ENCODE data around the gene PLD1.

Gene PLD1

GRCh38 chr3:171666516-171666915, 143.8 kb downstream of the PLD1 start:
- CTCF ChIA-PET: interaction anchor here (4.0 kb wide), 1 partner anchor 10 kb away, joined by 17 read pairs; no protein-coding TSS in a partner anchor
- no peak for DNase-seq (ENCODE audit: extremely low spot score)
- POLR2A ChIA-PET: no interaction called here
- TF ChIP-seq, protein P1, sequence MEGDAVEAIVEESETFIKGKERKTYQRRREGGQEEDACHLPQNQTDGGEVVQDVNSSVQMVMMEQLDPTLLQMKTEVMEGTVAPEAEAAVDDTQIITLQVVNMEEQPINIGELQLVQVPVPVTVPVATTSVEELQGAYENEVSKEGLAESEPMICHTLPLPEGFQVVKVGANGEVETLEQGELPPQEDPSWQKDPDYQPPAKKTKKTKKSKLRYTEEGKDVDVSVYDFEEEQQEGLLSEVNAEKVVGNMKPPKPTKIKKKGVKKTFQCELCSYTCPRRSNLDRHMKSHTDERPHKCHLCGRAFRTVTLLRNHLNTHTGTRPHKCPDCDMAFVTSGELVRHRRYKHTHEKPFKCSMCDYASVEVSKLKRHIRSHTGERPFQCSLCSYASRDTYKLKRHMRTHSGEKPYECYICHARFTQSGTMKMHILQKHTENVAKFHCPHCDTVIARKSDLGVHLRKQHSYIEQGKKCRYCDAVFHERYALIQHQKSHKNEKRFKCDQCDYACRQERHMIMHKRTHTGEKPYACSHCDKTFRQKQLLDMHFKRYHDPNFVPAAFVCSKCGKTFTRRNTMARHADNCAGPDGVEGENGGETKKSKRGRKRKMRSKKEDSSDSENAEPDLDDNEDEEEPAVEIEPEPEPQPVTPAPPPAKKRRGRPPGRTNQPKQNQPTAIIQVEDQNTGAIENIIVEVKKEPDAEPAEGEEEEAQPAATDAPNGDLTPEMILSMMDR (IDR thresholded peaks at IDR 0.05; ENCODE audit: control extremely low read depth, extremely low read depth, low read depth, missing control alignments): no peak

DNA sequence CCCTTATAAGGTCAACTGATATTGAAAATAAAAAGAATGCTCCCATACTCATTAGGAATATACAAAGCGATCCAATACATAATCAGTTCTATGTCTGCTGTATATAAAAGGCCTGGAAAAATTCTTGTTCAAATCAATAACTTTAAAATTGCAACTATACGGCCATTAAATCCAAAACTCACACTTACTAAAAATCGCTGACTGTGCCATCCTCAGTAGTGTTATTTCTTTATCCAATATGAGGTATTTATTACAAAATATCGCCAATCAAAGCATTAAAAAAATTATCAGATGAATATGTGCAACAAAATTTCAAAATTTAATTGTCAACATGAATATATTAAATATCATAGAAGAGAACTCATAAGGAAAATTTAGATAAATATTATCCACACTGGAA, 146.5 kb downstream of the PLD1 start:
- POLR2A ChIA-PET: no interaction called here
- TF ChIP-seq, protein P1 (IDR thresholded peaks at IDR 0.05; ENCODE audit: control extremely low read depth, extremely low read depth, low read depth, missing control alignments): no peak
- DNase-seq (ENCODE audit: extremely low spot score): no peak
- CTCF ChIA-PET: no interaction called here

DNA sequence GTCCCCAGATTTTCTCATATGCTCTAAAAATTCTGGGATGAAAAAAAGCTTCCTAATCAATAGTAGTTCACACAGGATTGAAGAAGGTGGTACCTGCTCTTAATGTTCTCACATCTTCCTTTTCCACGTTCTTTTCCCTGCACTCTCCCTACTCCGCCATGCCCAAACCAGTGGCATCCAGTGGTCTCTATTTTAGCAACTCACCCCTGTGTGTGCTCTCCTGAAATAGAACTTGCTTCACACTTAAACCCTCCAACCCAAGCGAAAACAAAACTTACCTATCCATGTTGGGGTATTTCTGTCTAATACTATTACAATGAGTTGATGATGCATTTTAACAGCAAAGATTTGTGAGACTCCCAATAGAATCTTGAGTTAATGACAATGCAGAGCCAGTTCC, 148.8 kb downstream of the PLD1 start:
- CTCF ChIA-PET: interaction anchor here (1.4 to 2.4 kb wide), 3 partner anchors 15 to 47 kb away, joined by 3 to 6 read pairs (median 5); no protein-coding TSS in a partner anchor
- no peak for DNase-seq (ENCODE audit: extremely low spot score)
- POLR2A ChIA-PET: no interaction called here
- TF ChIP-seq, protein P1 (IDR thresholded peaks at IDR 0.05; ENCODE audit: control extremely low read depth, extremely low read depth, low read depth, missing control alignments): no peak

DNA sequence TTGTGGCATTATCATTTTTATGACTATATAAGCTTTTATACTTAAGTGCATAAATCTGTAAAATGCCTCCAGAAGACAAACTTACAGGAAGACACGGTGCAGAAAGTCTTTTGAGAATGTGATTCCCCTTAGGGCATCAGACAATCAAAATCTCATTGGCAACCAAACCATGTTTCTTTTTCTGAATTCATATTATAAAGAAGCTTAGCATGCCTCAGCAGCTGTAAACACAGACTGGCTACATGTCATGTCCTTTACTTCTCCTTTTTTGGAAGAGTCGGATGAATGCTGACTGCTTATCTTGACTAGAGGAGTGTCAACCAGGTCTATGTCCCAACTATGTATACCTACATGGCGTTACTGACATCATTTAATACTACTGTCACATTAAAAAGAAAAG, 150.1 kb downstream of the PLD1 start:
- ChIA-PET CTCF (interaction anchor here (1.4 to 2.4 kb wide), 3 partner anchors 14 to 46 kb away, joined by 3 to 6 read pairs (median 5); no protein-coding TSS in a partner anchor), POLR2A (interaction anchor here (0.6 kb wide), 1 partner anchor 20 kb away, joined by 7 read pairs; no protein-coding TSS in a partner anchor)
- no peak for DNase-seq (ENCODE audit: extremely low spot score)
- TF ChIP-seq, protein P1 (IDR thresholded peaks at IDR 0.05; ENCODE audit: control extremely low read depth, extremely low read depth, low read depth, missing control alignments): no peak

DNA sequence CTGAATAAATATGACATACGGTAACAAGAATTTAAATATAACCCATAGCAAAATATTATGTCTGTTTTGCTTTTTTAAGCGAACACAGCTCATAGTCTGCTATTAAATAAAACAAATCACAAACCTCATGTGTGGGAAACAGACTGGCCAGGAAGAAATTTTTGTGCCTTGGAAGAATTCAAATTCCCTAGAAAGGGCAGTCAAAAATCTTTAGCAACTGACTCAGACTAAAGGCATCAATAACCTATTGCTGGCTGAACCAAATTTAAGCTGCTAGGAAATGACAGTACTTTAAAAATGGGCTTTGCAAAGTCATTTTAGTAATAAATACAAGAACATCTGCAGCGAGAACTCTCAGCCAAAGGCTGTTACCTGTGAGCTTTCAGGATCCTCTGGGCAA, 151.4 kb downstream of the PLD1 start:
- TF ChIP-seq, protein P1 (IDR thresholded peaks at IDR 0.05; ENCODE audit: control extremely low read depth, extremely low read depth, low read depth, missing control alignments): no peak
- CTCF ChIA-PET: interaction anchor here (1.1 to 1.6 kb wide), 3 partner anchors 10 to 13 kb away, joined by 3 read pairs; no protein-coding TSS in a partner anchor
- no peak for DNase-seq (ENCODE audit: extremely low spot score)
- POLR2A ChIA-PET: no interaction called here

DNA sequence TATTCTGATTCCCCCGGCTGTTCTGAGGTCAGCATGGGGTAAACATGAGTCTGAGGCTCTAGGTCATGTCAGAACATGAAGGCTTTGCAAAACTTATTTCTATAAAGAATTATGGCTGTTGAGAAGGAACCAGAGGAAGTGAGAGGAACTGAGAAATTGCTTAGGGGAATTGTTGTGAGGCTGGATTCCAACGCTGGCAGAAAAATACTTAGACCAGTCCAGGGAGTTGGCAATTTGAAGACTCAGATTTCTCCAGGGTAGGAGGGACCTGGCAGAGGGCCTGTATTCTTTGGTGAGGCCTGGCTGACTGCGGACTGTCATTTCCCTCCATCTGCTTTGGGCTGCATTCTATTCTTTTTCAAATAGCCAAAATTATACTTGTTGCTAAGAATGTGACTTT, 155.5 kb downstream of the PLD1 start:
- DNase-seq (ENCODE audit: extremely low spot score): no peak
- ChIA-PET CTCF (interaction anchor here (0.9 to 1.2 kb wide), 3 partner anchors 8 to 174 kb away, joined by 3 to 5 read pairs (median 3); no protein-coding TSS in a partner anchor), POLR2A (no interaction called here)
- TF ChIP-seq, protein P1 (IDR thresholded peaks at IDR 0.05; ENCODE audit: control extremely low read depth, extremely low read depth, low read depth, missing control alignments): no peak

Data from GM10248 (cell line).